ENCODE results near the gene GTF3C2. TPM values are rescaled to one million over a fixed set of nuclear protein-coding genes. Genes with fewer than 3 reads are reported as not detected.

The GTF3C2 gene
- total and polyA plus RNA-seq, 2 of the 13 experiments (the other 11 are each of a cell fraction or from before 2014, with no cell fraction given), result 77.5 to 130 TPM

DNA sequence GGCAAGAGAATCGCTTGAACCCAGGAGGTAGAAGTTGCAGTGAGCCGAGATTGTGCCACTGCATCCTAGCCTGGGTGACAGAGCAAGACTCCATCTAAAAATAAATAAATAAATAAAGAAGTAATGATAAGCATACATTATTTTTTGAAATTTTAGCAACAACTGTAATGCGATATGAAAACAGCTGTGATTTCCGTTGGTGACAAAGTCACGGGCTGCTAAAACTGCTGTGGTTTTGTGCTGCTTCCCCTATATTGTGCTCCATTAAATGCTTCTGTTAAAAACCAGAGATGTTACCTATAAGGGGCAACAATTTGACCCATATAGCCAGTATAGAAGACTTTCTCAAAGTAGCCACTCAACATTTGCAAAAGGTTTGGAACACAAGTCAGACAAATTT, 66.0 kb downstream of the GTF3C2 start:
- 91% methylated on average over 5 of the region's 5 CpGs for WGBS (ENCODE audit: low lambda C conversion rate)
- ATAC-seq, result no peak
- TF ChIP-seq, protein P1, sequence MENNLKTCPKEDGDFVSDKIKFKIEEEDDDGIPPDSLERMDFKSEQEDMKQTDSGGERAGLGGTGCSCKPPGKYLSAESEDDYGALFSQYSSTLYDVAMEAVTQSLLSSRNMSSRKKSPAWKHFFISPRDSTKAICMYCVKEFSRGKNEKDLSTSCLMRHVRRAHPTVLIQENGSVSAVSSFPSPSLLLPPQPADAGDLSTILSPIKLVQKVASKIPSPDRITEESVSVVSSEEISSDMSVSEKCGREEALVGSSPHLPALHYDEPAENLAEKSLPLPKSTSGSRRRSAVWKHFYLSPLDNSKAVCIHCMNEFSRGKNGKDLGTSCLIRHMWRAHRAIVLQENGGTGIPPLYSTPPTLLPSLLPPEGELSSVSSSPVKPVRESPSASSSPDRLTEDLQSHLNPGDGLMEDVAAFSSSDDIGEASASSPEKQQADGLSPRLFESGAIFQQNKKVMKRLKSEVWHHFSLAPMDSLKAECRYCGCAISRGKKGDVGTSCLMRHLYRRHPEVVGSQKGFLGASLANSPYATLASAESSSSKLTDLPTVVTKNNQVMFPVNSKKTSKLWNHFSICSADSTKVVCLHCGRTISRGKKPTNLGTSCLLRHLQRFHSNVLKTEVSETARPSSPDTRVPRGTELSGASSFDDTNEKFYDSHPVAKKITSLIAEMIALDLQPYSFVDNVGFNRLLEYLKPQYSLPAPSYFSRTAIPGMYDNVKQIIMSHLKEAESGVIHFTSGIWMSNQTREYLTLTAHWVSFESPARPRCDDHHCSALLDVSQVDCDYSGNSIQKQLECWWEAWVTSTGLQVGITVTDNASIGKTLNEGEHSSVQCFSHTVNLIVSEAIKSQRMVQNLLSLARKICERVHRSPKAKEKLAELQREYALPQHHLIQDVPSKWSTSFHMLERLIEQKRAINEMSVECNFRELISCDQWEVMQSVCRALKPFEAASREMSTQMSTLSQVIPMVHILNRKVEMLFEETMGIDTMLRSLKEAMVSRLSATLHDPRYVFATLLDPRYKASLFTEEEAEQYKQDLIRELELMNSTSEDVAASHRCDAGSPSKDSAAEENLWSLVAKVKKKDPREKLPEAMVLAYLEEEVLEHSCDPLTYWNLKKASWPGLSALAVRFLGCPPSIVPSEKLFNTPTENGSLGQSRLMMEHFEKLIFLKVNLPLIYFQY (CRISPR knock-in tag; IDR thresholded peaks at IDR 0.05; ENCODE audit: borderline replicate concordance), result no peak
- TF ChIP-seq JUND (CRISPR knock-in tag; IDR thresholded peaks at IDR 0.05) (no peak), NFIC (IDR thresholded peaks at IDR 0.05; ENCODE audit: low read length) (no peak), ZFYVE20 (CRISPR knock-in tag; IDR thresholded peaks at IDR 0.05; ENCODE audit: borderline replicate concordance, low read depth) (no peak), RFX3 (CRISPR knock-in tag; IDR thresholded peaks at IDR 0.05) (no peak), RBM39 (IDR thresholded peaks at IDR 0.05; ENCODE audit: low read depth, low read length, poor library complexity, severe bottlenecking) (no peak), ZSCAN29 (CRISPR knock-in tag; conservative IDR thresholded peaks at IDR 0.05) (no peak), ZNF792 (CRISPR knock-in tag; IDR thresholded peaks at IDR 0.05) (no peak), FIP1L1 (IDR thresholded peaks at IDR 0.05; ENCODE audit: borderline replicate concordance, insufficient read depth, low read depth, low read length) (no peak), ZNF30 (CRISPR knock-in tag; IDR thresholded peaks at IDR 0.05) (no peak), ZBTB7B (CRISPR knock-in tag; IDR thresholded peaks at IDR 0.05) (no peak), SCMH1 (CRISPR knock-in tag; IDR thresholded peaks at IDR 0.05; ENCODE audit: borderline replicate concordance) (no peak), SSRP1 (CRISPR knock-in tag; IDR thresholded peaks at IDR 0.05) (no peak)
- TF ChIP-seq, protein P2, sequence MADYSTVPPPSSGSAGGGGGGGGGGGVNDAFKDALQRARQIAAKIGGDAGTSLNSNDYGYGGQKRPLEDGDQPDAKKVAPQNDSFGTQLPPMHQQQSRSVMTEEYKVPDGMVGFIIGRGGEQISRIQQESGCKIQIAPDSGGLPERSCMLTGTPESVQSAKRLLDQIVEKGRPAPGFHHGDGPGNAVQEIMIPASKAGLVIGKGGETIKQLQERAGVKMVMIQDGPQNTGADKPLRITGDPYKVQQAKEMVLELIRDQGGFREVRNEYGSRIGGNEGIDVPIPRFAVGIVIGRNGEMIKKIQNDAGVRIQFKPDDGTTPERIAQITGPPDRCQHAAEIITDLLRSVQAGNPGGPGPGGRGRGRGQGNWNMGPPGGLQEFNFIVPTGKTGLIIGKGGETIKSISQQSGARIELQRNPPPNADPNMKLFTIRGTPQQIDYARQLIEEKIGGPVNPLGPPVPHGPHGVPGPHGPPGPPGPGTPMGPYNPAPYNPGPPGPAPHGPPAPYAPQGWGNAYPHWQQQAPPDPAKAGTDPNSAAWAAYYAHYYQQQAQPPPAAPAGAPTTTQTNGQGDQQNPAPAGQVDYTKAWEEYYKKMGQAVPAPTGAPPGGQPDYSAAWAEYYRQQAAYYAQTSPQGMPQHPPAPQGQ (CRISPR knock-in tag; IDR thresholded peaks at IDR 0.05; ENCODE audit: borderline replicate concordance), result no peak
- TF ChIP-seq, protein P3, sequence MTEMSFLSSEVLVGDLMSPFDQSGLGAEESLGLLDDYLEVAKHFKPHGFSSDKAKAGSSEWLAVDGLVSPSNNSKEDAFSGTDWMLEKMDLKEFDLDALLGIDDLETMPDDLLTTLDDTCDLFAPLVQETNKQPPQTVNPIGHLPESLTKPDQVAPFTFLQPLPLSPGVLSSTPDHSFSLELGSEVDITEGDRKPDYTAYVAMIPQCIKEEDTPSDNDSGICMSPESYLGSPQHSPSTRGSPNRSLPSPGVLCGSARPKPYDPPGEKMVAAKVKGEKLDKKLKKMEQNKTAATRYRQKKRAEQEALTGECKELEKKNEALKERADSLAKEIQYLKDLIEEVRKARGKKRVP (CRISPR knock-in tag; IDR thresholded peaks at IDR 0.05), result no peak

More for the DNA sequence above, 66.0 kb downstream of the GTF3C2 start:
- Histone ChIP-seq H3K27me3 (ENCODE audit: control insufficient read depth in 1 of 2, insufficient read depth in 2 of 2, low read length in 2 of 2) (no peaks in the 10 kb centered on the region), H3K4me2 (ENCODE audit: low read depth, low read length) (no peak overlapping the region), H3K9me3 (ENCODE audit: low read length) (no peaks in the 10 kb centered on the region), H4K20me1 (ENCODE audit: insufficient read depth, low read length) (no peaks in the 10 kb centered on the region), H3K27ac (ENCODE audit: extremely low read length, insufficient read depth, low read length) (no peak overlapping the region), H3K79me2 (ENCODE audit: insufficient read depth, low read length) (no peaks in the 10 kb centered on the region), H3K4me1 (ENCODE audit: insufficient read depth, low read length) (peaks cover 76% of the 10 kb centered on the region), H2AFZ (ENCODE audit: low read length) (no peak overlapping the region), H3K4me3 (replicated peaks in 1 of 3; ENCODE audit: insufficient read depth in 1 of 3, low read depth in 2 of 3, low read length in 3 of 3) (no peak overlapping the region), H3K9ac (ENCODE audit: insufficient read depth, low read depth, low read length) (no peak overlapping the region), H3K36me3 (replicated peaks in 1 of 2; ENCODE audit: control insufficient read depth in 1 of 2, insufficient read depth in 2 of 2, low read length in 2 of 2) (no peaks in the 10 kb centered on the region)
- no peak for DNase-seq (ENCODE audit: low spot score)
- ChIA-PET POLR2A (no interaction called here), CTCF (ENCODE audit: low intra/inter-chr PET ratio, low total read pairs) (no interaction called here)
- intact Hi-C loops (cut with micrococcal nuclease; ENCODE audit: unreplicated experiment), result loop anchor here (5.0 kb wide), 1 partner anchor 193 kb away; no protein-coding TSS in a partner anchor
- in situ Hi-C loops (cut with HindIII; ENCODE audit: extremely low pct_ligation_motif_present, low pct_unique_long_range_greater_than_20kb), result no loop called here
- BruUV-seq (replicated peaks), result no TSS peak
- no peak for FAIRE-seq
